HUES48 (cell line): ENCODE measurements around the gene STOML1.

Source experiments
- H3K27ac ChIP-seq: one replicate; pipeline ENCODE4 v1.7.0; 2013; ENCODE audit warnings: low read depth, low read length, inconsistent platforms
- H3K27me3 ChIP-seq: 2 replicates; pipeline ENCODE4 v1.6.1; 2013; ENCODE audit warnings: mild to moderate bottlenecking, low read length; ENCODE audit not compliant: control insufficient read depth, insufficient read depth
- H3K36me3 ChIP-seq: 2 replicates; pipeline ENCODE4 v1.6.1; 2013; ENCODE audit warnings: low read length; ENCODE audit not compliant: control insufficient read depth, insufficient read depth
- H3K4me1 ChIP-seq: 2 replicates; pipeline ENCODE4 v1.6.1; 2013; ENCODE audit warnings: mild to moderate bottlenecking, low read length; ENCODE audit not compliant: control insufficient read depth, insufficient read depth
- H3K4me3 ChIP-seq: 2 replicates; pipeline ENCODE4 v1.5.1; 2013; ENCODE audit warnings: mild to moderate bottlenecking, low read depth, low read length
- H3K9ac ChIP-seq: 2 replicates; pipeline ENCODE4 v1.6.1; 2013; ENCODE audit warnings: mild to moderate bottlenecking, low read depth, low read length, moderate library complexity
- H3K9me3 ChIP-seq: 2 replicates; pipeline ENCODE4 v1.6.1; 2013; ENCODE audit warnings: low read length; ENCODE audit not compliant: control insufficient read depth, insufficient read depth

The STOML1 gene

DNA sequence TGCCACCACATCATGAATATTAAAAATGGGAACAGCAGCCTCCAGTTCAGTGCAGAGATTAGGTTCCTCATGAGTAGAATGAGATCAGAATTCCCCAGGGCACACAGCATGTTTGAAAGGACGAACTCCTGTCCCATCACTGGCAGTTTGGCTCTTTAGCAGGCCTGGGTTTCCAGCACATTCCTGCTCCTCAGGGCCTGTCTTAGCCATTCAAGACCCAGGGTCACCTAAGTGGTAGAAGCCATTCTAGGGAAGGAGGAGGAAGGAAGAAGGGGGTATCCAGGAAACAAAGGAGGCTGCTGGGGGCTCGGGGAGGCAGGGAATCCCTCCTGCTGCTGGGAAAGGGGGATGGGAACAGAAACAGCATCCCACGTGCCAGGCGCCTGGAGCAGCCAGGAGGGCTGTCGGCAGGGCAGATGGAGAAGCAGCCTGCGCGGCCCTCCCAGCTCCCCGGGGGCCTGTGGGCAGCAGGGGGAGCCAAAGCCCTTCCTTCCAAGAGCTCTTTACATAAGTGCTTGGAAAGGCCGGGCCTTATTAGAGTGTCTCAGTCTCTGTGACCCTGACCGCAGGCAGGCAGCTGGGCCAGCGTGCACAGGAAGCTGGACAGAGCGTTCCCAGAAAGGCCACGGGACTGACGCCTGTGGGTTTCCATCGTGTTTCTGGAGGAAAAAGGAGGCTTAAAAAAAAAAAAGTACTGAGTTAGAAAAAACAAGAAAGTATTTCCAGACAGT lies 41.1 kb downstream of the STOML1 start:
- H3K36me3 ChIP-seq, result no peaks in the 10 kb centered on the region
- peak overlapping the region; percentile 39 for H3K27ac ChIP-seq
- H3K9ac ChIP-seq, result no peak overlapping the region

GRCh38 chr15:73950479-73950830 lies 41.6 kb downstream of the STOML1 start:
- H3K9ac ChIP-seq, result no peak overlapping the region
- peaks cover 14% of the 10 kb centered on the region for H3K4me1 ChIP-seq

More for the DNA sequence above, 41.1 kb downstream of the STOML1 start:
- Histone ChIP-seq H3K4me1 (peaks cover 14% of the 10 kb centered on the region), H3K9me3 (no peaks in the 10 kb centered on the region), H3K27me3 (no peaks in the 10 kb centered on the region), H3K4me3 (no peak overlapping the region)

GRCh38 chr15:73949496-73949895 lies 42.6 kb downstream of the STOML1 start:
- Histone ChIP-seq H3K36me3 (no peaks in the 10 kb centered on the region), H3K27me3 (no peaks in the 10 kb centered on the region), H3K9ac (no peak overlapping the region), H3K4me1 (peaks cover 14% of the 10 kb centered on the region), H3K27ac (no peak overlapping the region), H3K9me3 (no peaks in the 10 kb centered on the region), H3K4me3 (no peak overlapping the region)

More at GRCh38 chr15:73950479-73950830, 41.6 kb downstream of the STOML1 start:
- Histone ChIP-seq H3K27me3 (no peaks in the 10 kb centered on the region), H3K9me3 (no peaks in the 10 kb centered on the region), H3K4me3 (no peak overlapping the region), H3K27ac (peak overlapping the region; percentile 4), H3K36me3 (no peaks in the 10 kb centered on the region)

GRCh38 chr15:73948982-73949381 lies 43.1 kb downstream of the STOML1 start:
- no peak overlapping the region for H3K9ac ChIP-seq
- no peak overlapping the region for H3K4me3 ChIP-seq
- peaks cover 14% of the 10 kb centered on the region for H3K4me1 ChIP-seq
- no peaks in the 10 kb centered on the region for H3K9me3 ChIP-seq
- no peaks in the 10 kb centered on the region for H3K27me3 ChIP-seq
- H3K27ac ChIP-seq, result no peak overlapping the region
- H3K36me3 ChIP-seq, result no peaks in the 10 kb centered on the region

- Histone ChIP-seq H3K9ac (no peak overlapping the region), H3K27me3 (no peaks in the 10 kb centered on the region), H3K4me1 (peaks cover 14% of the 10 kb centered on the region), H3K9me3 (no peaks in the 10 kb centered on the region), H3K36me3 (no peaks in the 10 kb centered on the region), H3K27ac (no peak overlapping the region), H3K4me3 (no peak overlapping the region)
Observed at GRCh38 chr15:73948396-73948795, 43.7 kb downstream of the STOML1 start.

DNA sequence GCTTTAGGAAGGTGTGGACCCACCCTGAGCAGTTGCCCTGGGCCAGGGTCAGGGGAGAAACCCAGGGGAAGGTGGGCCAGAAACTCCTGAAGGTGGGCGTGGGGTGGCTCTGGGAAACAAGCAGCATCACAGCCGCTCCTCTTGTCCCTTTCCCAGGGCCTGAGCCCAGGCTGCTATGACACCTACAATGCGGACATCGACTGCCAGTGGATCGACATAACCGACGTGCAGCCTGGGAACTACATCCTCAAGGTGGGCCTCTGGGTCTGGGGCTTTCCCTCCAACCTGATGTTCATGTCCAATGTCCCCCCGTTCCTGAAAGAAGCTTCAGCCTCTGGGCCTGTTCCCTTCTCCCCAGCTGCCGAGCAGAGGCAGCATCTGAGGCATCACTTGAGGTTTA lies 44.4 kb downstream of the STOML1 start:
- no peaks in the 10 kb centered on the region for H3K9me3 ChIP-seq
- no peak overlapping the region for H3K27ac ChIP-seq
- H3K27me3 ChIP-seq, result no peaks in the 10 kb centered on the region

DNA sequence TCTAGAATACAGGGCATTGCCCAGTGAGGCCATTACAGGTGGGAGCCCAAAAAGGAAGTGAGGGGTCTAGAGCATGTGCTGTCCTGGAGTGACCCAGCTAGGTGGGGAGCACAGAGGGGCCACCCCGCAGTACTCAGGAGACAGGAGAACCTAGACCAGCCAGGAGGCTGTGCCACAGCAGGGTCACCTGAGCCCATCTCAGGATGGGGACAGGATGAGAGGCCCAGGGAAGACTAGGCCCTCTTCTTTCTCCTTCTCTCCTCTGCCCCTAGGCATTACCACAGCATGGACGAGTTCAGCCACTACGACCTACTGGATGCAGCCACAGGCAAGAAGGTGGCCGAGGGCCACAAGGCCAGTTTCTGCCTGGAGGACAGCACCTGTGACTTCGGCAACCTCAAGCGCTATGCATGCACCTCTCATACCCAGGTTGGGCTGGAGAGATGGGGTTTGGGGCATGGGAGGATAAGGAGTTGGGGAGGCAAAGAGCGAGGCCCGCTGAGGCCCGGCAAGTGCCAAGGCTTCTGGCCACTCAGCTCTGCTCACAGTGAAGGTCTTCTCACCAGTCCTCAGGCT lies 45.2 kb downstream of the STOML1 start:
- Histone ChIP-seq H3K4me1 (peaks cover 11% of the 10 kb centered on the region), H3K36me3 (no peaks in the 10 kb centered on the region), H3K27ac (no peak overlapping the region)

More for the DNA sequence above, 44.4 kb downstream of the STOML1 start:
- peaks cover 14% of the 10 kb centered on the region for H3K4me1 ChIP-seq
- H3K9ac ChIP-seq, result no peak overlapping the region
- H3K4me3 ChIP-seq, result no peak overlapping the region
- H3K36me3 ChIP-seq, result no peaks in the 10 kb centered on the region

DNA sequence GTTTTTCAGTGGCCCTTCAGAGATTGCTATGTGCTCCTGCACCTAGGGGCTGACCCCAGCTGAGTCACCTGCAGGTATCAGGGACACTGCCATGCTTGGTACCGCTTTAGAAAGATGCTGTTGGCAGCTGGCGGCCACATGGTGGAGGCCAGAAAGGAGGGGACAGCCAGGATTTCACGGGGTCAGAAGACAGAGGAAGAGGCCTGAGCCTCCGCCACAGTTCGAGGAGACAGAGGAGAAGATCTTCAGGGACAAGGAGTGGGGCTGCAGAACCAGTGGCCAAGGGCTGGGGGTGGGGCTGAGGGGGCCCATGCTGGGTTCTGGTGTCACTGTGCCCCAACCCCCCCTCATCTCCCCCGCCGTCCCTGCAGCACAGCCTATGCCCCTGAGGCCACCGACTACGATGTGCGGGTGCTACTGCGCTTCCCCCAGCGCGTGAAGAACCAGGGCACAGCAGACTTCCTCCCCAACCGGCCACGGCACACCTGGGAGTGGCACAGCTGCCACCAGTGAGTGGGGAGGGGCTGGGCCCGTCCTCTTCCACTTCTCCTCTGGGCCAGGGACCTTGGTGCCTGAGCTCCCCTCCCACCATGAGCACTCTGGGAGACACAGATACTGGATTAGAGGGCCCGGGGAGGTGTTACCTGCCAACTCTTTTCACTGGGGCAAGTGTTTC lies 45.9 kb downstream of the STOML1 start:
- Histone ChIP-seq H3K4me1 (0 out of 2 replicates have a peak, but pooled peaks cover 4% of the 10 kb centered on the region), H3K27me3 (no peaks in the 10 kb centered on the region), H3K27ac (no peak overlapping the region), H3K36me3 (no peaks in the 10 kb centered on the region), H3K4me3 (no peak overlapping the region), H3K9ac (no peak overlapping the region), H3K9me3 (no peaks in the 10 kb centered on the region)

More for the DNA sequence above, 45.2 kb downstream of the STOML1 start:
- H3K27me3 ChIP-seq, result no peaks in the 10 kb centered on the region
- H3K4me3 ChIP-seq, result no peak overlapping the region
- no peak overlapping the region for H3K9ac ChIP-seq
- H3K9me3 ChIP-seq, result no peaks in the 10 kb centered on the region

- H3K27me3 ChIP-seq, result no peaks in the 10 kb centered on the region
Observed at GRCh38 chr15:73945130-73945508, 47.0 kb downstream of the STOML1 start.

DNA sequence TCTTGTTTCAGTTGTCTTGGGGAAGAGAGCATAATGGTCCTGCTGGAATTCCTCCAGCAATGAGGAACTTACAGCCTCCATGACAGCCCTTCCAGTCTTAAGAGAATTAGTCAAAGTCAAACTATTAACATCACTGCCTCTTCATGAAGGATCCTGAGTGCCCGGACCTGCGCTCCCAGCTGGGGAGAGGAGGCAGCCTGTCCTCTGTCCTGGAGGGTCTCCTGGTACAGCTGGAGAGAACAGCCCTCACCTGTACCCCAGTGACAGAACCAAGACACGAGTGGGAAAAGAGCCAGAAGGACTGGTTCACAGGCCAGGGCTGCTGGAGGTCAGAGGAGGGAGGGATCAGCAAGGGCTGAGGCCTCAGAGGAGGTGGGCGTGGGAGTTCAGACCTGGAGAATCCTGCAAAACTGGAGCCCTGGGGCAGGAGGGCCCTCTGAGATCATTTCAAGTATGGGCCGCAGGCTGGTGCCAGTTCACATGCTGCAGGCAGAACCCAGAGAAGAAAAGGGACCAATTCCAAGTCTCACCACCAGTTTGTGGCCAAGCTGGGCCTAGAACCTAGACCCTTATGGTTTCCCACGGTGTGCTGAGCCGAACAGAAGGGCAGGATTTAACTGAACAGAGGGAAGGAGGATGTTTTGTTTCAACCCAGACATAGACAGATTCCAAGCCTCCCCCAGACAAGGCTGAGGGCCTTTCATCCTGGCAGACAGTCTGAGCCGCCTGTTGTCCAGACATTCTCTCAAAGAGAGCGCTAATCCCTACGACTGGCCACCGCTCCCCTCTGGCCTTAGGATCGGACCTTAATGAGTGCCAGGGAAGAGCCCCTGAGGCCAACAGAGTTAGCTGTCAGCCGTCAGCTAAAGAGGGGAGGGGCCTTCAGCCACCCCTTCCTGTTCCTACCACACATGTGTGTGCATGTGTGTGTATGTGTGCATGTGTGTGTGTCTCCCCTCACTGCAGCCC lies 47.6 kb downstream of the STOML1 start:
- Histone ChIP-seq H3K4me1 (no peaks in the 10 kb centered on the region), H3K36me3 (no peaks in the 10 kb centered on the region), H3K9me3 (no peaks in the 10 kb centered on the region), H3K27me3 (no peaks in the 10 kb centered on the region), H3K27ac (peak overlapping the region; percentile 12), H3K4me3 (no peak overlapping the region), H3K9ac (no peak overlapping the region)

More at GRCh38 chr15:73945130-73945508, 47.0 kb downstream of the STOML1 start:
- Histone ChIP-seq H3K36me3 (no peaks in the 10 kb centered on the region), H3K9ac (no peak overlapping the region), H3K4me3 (no peak overlapping the region), H3K27ac (no peak overlapping the region), H3K9me3 (no peaks in the 10 kb centered on the region), H3K4me1 (no peaks in the 10 kb centered on the region)
